Colonic mucosa (tissue), 4 donors: ENCODE measurements around the gene PLSCR1. TPM values are rescaled to one million over a fixed set of nuclear protein-coding genes. Genes with fewer than 3 reads are reported as not detected.

ENCODE experiments used
- DNase-seq: peaks from one replicate; pipeline ENCODE4 v3.0.0-alpha.2; 2020
- H3K27ac ChIP-seq: fragments of 200-600 bp; one replicate; pipeline ENCODE4 v1.8.0; 2021
- H3K27me3 ChIP-seq: fragments of 200-600 bp; one replicate; pipeline ENCODE4 v1.8.0; 2021
- H3K36me3 ChIP-seq: fragments of 200-600 bp; one replicate; pipeline ENCODE4 v1.8.0; 2021
- H3K4me1 ChIP-seq: fragments of 200-600 bp; one replicate; pipeline ENCODE4 v1.8.0; 2021; ENCODE audit warnings: mild to moderate bottlenecking
- H3K4me3 ChIP-seq: fragments of 200-600 bp; one replicate; pipeline ENCODE4 v1.8.0; 2021
- H3K9ac ChIP-seq, 2 donors: one replicate each; pipeline ENCODE4 v1.7.0; 2013; ENCODE audit warnings: control low read depth in 2 of 2, low read depth in 2 of 2, low read length in 2 of 2
- H3K9me3 ChIP-seq: fragments of 200-600 bp; one replicate; pipeline ENCODE4 v1.8.0; 2021
- intact Hi-C: fragments of 100-400 bp; cut with DNase I; formaldehyde crosslinking; loops from one replicate; pipeline ENCODE4 v1.14.1; 2022
- total RNA-seq, 2 donors: library from RNA; stranded (reverse); fragmentation: NEBNext Ultra II Directional in 1 of 2; extraction: Animal tissue kit (Norgen Biotek cat#: 25700) in 1 of 2; gene quantifications; one replicate each; pipeline ENCODE4 v1.2.1, GENCODE V29; 2021
- TF ChIP-seq, protein P1 (sequence below): fragments of 200-600 bp; IDR thresholded peaks from one replicate; pipeline ENCODE4 v1.8.0; 2022; ENCODE audit warnings: antibody characterized with exemption, mild to moderate bottlenecking
- donor health status: healthy.
- donor health status: DM: no; HTN: no; CAD: no.
- donor health status: DM: no; HTN: no; CAD: no.

PLSCR1 gene
- total RNA-seq, 2 donors from 2014 or later: 99.0 to 180 TPM

DNA sequence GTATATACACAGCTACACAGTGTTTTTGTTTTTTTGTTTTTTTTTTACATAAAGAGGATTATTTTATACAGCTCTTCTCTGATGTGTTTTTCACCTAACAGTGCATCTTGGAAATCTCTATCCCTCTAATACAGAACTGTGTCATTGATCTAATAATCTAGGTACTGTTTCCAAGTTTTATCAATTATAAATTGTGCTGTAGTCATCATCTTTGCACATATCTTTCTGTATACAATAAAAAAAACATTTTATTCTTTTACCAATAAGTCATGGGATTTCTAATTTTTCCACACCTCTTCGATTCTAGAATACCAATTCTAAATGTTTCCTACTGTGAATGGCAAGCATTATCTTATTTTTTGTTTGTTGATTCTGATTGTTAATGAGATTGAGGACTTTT lies 73.4 kb downstream of the PLSCR1 start:
- H3K27me3 ChIP-seq: no peaks in the 10 kb centered on the region
- H3K4me3 ChIP-seq: no peak overlapping the region
- no peaks in the 10 kb centered on the region for H3K9me3 ChIP-seq
- TF ChIP-seq, protein P1, sequence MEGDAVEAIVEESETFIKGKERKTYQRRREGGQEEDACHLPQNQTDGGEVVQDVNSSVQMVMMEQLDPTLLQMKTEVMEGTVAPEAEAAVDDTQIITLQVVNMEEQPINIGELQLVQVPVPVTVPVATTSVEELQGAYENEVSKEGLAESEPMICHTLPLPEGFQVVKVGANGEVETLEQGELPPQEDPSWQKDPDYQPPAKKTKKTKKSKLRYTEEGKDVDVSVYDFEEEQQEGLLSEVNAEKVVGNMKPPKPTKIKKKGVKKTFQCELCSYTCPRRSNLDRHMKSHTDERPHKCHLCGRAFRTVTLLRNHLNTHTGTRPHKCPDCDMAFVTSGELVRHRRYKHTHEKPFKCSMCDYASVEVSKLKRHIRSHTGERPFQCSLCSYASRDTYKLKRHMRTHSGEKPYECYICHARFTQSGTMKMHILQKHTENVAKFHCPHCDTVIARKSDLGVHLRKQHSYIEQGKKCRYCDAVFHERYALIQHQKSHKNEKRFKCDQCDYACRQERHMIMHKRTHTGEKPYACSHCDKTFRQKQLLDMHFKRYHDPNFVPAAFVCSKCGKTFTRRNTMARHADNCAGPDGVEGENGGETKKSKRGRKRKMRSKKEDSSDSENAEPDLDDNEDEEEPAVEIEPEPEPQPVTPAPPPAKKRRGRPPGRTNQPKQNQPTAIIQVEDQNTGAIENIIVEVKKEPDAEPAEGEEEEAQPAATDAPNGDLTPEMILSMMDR: no peak
- no peak overlapping the region for H3K27ac ChIP-seq
- no peak for DNase-seq
- H3K36me3 ChIP-seq: no peaks in the 10 kb centered on the region
- H3K4me1 ChIP-seq: no peaks in the 10 kb centered on the region
- intact Hi-C loops: no loop called here
- no peak overlapping the region for H3K9ac ChIP-seq

DNA sequence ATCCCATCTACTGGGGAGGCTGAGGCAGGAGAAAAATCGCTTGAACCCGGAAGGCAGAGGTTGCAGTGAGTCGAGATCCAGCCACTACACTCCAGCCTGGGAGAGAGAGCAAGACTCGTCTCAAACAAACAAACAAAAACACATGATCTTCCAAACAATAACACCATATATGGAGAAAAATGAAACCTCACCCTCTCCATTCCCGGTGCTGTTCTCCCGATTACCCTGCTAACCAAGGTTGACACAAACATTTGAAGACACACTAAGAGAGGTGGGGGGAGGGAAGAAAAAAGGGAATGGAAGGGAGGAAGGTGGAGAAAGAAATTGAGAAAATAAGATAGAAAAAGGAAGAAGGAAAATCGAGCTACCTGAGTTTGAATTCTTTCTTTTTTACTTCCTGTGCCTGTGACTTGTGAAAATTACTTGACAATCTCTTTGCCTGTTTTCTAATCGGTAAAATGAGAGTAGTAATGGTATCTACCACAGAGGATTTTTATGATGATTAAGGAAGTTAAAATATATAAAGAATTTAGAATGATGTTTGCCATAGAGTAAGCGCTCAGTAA lies 73.9 kb downstream of the PLSCR1 start:
- Histone ChIP-seq H3K27me3 (no peaks in the 10 kb centered on the region), H3K4me3 (no peak overlapping the region), H3K9me3 (no peaks in the 10 kb centered on the region), H3K27ac (peak overlapping the region; percentile 87), H3K36me3 (no peaks in the 10 kb centered on the region), H3K9ac (no peak overlapping the region), H3K4me1 (no peaks in the 10 kb centered on the region)
- TF ChIP-seq, protein P1: no peak
- intact Hi-C loops: no loop called here
- DNase-seq: peak; percentile 30

DNA sequence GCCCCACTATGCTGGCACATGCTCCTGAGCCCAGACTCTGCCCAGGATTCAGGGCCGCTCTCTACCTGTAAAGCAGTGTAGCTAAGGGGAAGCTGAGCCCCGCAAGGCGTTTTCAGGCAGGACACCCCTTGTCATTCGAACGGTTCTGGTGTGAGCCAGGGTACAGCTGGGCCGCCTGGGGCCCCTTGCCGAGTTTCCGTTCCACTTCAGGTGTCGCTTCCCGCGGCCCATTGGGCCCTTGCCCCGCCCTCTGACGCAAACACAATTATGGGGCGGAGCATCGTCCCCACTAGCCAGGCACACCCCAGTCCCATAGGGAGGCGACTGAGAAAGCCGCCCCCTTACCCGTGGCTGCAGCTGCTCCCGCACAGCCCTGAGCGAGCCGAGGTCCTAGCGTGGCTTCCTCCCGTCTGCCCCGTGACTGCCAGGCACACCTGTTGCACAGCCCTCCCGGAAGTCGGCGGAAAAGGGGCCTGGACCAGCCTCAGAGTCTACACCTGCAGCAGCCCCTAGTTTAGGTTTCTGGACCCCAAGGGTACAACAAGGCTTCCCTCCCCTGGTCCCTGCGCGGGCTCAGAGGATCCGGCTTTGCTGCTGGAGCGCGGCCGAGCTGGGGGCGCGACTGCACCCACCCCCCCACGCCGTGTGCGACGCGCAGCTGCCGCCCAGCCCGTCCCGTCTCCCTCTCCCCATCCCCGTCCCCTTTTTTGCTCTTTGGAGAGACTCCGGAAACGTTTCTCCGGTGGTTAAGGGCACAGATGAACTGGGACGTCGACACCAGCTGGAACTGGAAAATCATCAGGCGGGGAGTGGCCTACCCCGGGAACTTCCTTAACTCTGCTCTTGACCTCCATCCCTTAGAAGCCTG lies 75.0 kb downstream of the PLSCR1 start, which contains the start of gene PLSCR2:
Gene PLSCR2 (minus strand): TSS at position 412 of the 868 bp plus-strand sequence. CDS start 9,657 bp downstream, outside the sequence.
- H3K36me3 ChIP-seq: no peaks in the 10 kb centered on the region
- TF ChIP-seq, protein P1: no peak
- H3K27me3 ChIP-seq: no peaks in the 10 kb centered on the region
- H3K9me3 ChIP-seq: no peaks in the 10 kb centered on the region
- peak within 1 kb of the TSS; percentile 66 to 67 for H3K9ac ChIP-seq
- peak; percentile 83 for DNase-seq
- H3K4me3 ChIP-seq: peak within 1 kb of the TSS; percentile 50
- intact Hi-C loops: no loop called here
- H3K27ac ChIP-seq: peak within 1 kb of the TSS; percentile 87
- no peaks in the 10 kb centered on the region for H3K4me1 ChIP-seq

DNA sequence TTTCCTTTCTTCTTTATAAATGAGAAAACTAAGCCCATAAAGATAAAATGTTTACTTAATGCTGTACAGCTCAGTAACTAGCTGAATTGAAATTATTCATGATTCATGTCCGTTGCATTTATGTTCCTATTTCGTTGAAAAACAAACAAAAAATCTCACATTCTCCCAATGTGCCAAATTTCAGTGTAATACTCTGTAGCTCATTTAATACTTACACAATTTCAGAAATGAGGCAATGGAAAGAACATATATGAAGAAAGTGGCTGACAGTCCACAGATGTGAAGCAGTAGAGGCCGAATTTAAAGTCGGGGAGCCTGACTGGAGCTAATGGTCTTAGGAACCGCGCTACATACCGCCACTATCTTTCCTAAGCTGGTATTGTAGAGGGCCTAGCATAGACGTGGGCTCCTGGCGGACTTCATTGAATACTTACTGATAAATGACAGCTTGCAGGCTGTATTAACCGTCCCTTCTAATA lies 75.7 kb downstream of the PLSCR1 start:
- Histone ChIP-seq H3K4me1 (no peaks in the 10 kb centered on the region), H3K9ac (no peak overlapping the region), H3K27me3 (no peaks in the 10 kb centered on the region), H3K36me3 (no peaks in the 10 kb centered on the region), H3K27ac (peak overlapping the region; percentile 87), H3K4me3 (no peak overlapping the region), H3K9me3 (no peaks in the 10 kb centered on the region)
- no peak for DNase-seq
- intact Hi-C loops: no loop called here
- TF ChIP-seq, protein P1: no peak

DNA sequence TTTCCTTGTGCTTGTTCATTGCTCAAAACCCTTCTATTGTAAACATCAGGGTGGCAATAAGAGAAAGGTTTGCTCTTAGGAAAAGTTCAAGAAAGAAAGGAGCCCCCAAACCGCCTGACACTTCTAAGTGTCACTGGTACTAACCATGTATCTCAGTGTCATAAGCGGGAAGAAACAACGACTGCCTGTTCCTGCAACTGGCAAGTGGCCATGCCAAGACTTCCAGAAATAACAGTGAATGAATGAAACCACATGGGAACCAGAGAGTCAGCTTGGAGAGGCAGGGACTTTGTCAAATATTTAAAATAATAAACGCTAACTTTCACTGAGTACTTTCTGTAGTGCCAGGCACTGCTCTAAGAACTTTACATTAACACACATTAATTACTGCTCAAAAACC lies 76.2 kb downstream of the PLSCR1 start:
- Histone ChIP-seq H3K9me3 (no peaks in the 10 kb centered on the region), H3K4me1 (no peaks in the 10 kb centered on the region), H3K36me3 (no peaks in the 10 kb centered on the region), H3K4me3 (no peak overlapping the region), H3K27me3 (no peaks in the 10 kb centered on the region), H3K27ac (peak overlapping the region; percentile 87), H3K9ac (no peak overlapping the region)
- peak; percentile 50 for DNase-seq
- TF ChIP-seq, protein P1: no peak
- intact Hi-C loops: no loop called here
